ENCODE results near the gene INSR.
"Not testable (repeated sequence)": the region's sequence is repeated elsewhere in the genome, so short reads cannot be mapped to it uniquely, and the experiment has no call there.

INSR gene

GRCh38 chr19:7258041-7258839, 36.0 kb downstream of the INSR start:
- DNase-seq (ENCODE audit: low spot score), result no peak

GRCh38 chr19:7257148-7258040, 36.8 kb downstream of the INSR start:
- peak; percentile 39 for DNase-seq (ENCODE audit: low spot score)

- DNase-seq (ENCODE audit: low spot score), result no peak
Observed at GRCh38 chr19:7255631-7256030, 38.6 kb downstream of the INSR start.

- DNase-seq (ENCODE audit: low spot score), result no peak
Observed at GRCh38 chr19:7255119-7255518, 39.1 kb downstream of the INSR start.

GRCh38 chr19:7254590-7254989, 39.6 kb downstream of the INSR start:
- DNase-seq (ENCODE audit: low spot score), result no peak

- no peak for DNase-seq (ENCODE audit: low spot score)
Observed at GRCh38 chr19:7252364-7252763, 41.9 kb downstream of the INSR start.

GRCh38 chr19:7251494-7251893, 42.7 kb downstream of the INSR start:
- DNase-seq (ENCODE audit: low spot score), result no peak

GRCh38 chr19:7250951-7251350, 43.3 kb downstream of the INSR start:
- no peak for DNase-seq (ENCODE audit: low spot score)

GRCh38 chr19:7250057-7250596, 44.1 kb downstream of the INSR start:
- DNase-seq (ENCODE audit: low spot score), result no peak

GRCh38 chr19:7247155-7247554, 47.1 kb downstream of the INSR start:
- no peak for DNase-seq (ENCODE audit: low spot score)

GRCh38 chr19:7246601-7247000, 47.6 kb downstream of the INSR start:
- no peak for DNase-seq (ENCODE audit: low spot score)

- DNase-seq (ENCODE audit: low spot score), result no peak
Observed at GRCh38 chr19:7242601-7243258, 51.5 kb downstream of the INSR start.

GRCh38 chr19:7238051-7238450, 56.2 kb downstream of the INSR start:
- DNase-seq (ENCODE audit: low spot score), result no peak

GRCh38 chr19:7236153-7236552, 58.1 kb downstream of the INSR start:
- no peak for DNase-seq (ENCODE audit: low spot score)

GRCh38 chr19:7230826-7231225, 63.4 kb downstream of the INSR start:
- no peak for DNase-seq (ENCODE audit: low spot score)

GRCh38 chr19:7229735-7230134, 64.5 kb downstream of the INSR start:
- DNase-seq (ENCODE audit: low spot score), result no peak

GRCh38 chr19:7228935-7229541, 65.2 kb downstream of the INSR start:
- no peak for DNase-seq (ENCODE audit: low spot score)

- no peak for DNase-seq (ENCODE audit: low spot score)
Observed at GRCh38 chr19:7227735-7228134, 66.5 kb downstream of the INSR start.

- not testable (repeated sequence) for DNase-seq (ENCODE audit: low spot score)
Observed at GRCh38 chr19:7227149-7227548, 67.1 kb downstream of the INSR start.

- no peak for DNase-seq (ENCODE audit: low spot score)
Observed at GRCh38 chr19:7226739-7227138, 67.5 kb downstream of the INSR start.

- no peak for DNase-seq (ENCODE audit: low spot score)
Observed at GRCh38 chr19:7225741-7226140, 68.5 kb downstream of the INSR start.

- no peak for DNase-seq (ENCODE audit: low spot score)
Observed at GRCh38 chr19:7224995-7225394, 69.2 kb downstream of the INSR start.

Measured in SW480 (cell line).